Tibial nerve (tissue), 4 donors: ENCODE measurements around the gene ADCY4. TPM values are rescaled to one million over a fixed set of nuclear protein-coding genes. Genes with fewer than 3 reads are reported as not detected.

Experiments used
- DNase-seq, 2 donors: peaks; one replicate each; pipeline ENCODE4 v3.0.0-alpha.2; 2019; ENCODE audit warnings: low spot score in 2 of 2
- H3K27ac ChIP-seq, 4 donors: fragments of 200-600 bp; sonication (generic) in 3 of 4; one replicate each; pipeline ENCODE4 v1.5.1; 2017 to 2019; ENCODE audit warnings: mild to moderate bottlenecking in 1 of 4
- H3K27me3 ChIP-seq, 2 donors: fragments of 200-600 bp; sonication (generic) in 1 of 2; one replicate each; pipeline versions ENCODE4 v1.5.1 to v1.6.0; 2017 to 2019
- H3K36me3 ChIP-seq, 3 donors: fragments of 200-600 bp; sonication (generic); one replicate each; pipeline ENCODE4 v1.5.1; 2018 to 2019
- H3K4me1 ChIP-seq, 4 donors: fragments of 200-600 bp; sonication (generic) in 3 of 4; one replicate each; pipeline ENCODE4 v1.5.1; 2017 to 2019
- H3K4me3 ChIP-seq, 4 donors: fragments of 200-600 bp; sonication (generic) in 3 of 4; one replicate each; pipeline ENCODE4 v1.5.1; 2017 to 2019; ENCODE audit warnings: mild to moderate bottlenecking in 1 of 4, moderate library complexity in 1 of 4
- H3K9me3 ChIP-seq, 4 donors: fragments of 200-600 bp; sonication (generic) in 3 of 4; one replicate each; pipeline ENCODE4 v1.5.1; 2017 to 2019
- CTCF ChIP-seq, 5 experiments: fragments of 200-600 bp in 3 of 5; fragments of 450-650 bp in 2 of 5; sonication (generic) in 3 of 5; IDR thresholded peaks; one replicate each; pipeline ENCODE4 v1.5.1; 2016 to 2019; ENCODE audit warnings: antibody characterized with exemption in 5 of 5, mild to moderate bottlenecking in 3 of 5, moderate library complexity in 2 of 5
- EP300 ChIP-seq, 2 donors: sonication (generic); formaldehyde crosslinking; IDR thresholded peaks; one replicate each; pipeline ENCODE4 v1.6.1; 2017; ENCODE audit warnings: antibody characterized with exemption in 2 of 2, mild to moderate bottlenecking in 1 of 2
- POLR2A ChIP-seq, 2 donors: fragments of 450-650 bp; IDR thresholded peaks; one replicate each; pipeline ENCODE4 v1.6.1; 2017; ENCODE audit warnings: antibody characterized with exemption in 2 of 2, mild to moderate bottlenecking in 2 of 2, moderate library complexity in 2 of 2
- WGBS, 2 donors: methylation state at CpG; one replicate each; pipeline ENCODE4 v1.1.5; 2018; 5-methylcytosine and 5-hydroxymethylcytosine counted together
- total RNA-seq, 4 donors: library from RNA; depleted of rRNA; stranded (reverse); fragments of >200 nt; gene quantifications; one replicate each; pipeline ENCODE4 v1.1.0, GENCODE V29; 2016

ADCY4 gene
- total RNA-seq, 4 donors from 2014 or later: 32.0 to 68.1 (median 53.2) TPM

- peaks cover 0 to 36% (median 0%) of the 10 kb centered on the region in 3 donors for H3K36me3 ChIP-seq
- no peaks in the 10 kb centered on the region for H3K4me1 ChIP-seq
- H3K4me3 ChIP-seq: no peak overlapping the region
- no peak for DNase-seq
- H3K27ac ChIP-seq: no peak overlapping the region
- H3K9me3 ChIP-seq: no peaks in the 10 kb centered on the region
- 74 to 75% methylated on average over 7 of the region's 7 CpGs for WGBS, 2 donors
- H3K27me3 ChIP-seq: no peaks in the 10 kb centered on the region
- no peak for TF ChIP-seq CTCF (IDR thresholded peaks at IDR 0.05)
- TF ChIP-seq POLR2A (IDR thresholded peaks at IDR 0.05): no peak
- no peak for TF ChIP-seq EP300 (IDR thresholded peaks at IDR 0.05)
Observed at GRCh38 chr14:24378981-24379906, 44.4 kb upstream of the ADCY4 start.

- H3K36me3 ChIP-seq: peaks cover 0 to 45% (median 0%) of the 10 kb centered on the region in 3 donors
- no peaks in the 10 kb centered on the region for H3K9me3 ChIP-seq
- no peaks in the 10 kb centered on the region for H3K4me1 ChIP-seq
- H3K27me3 ChIP-seq: no peaks in the 10 kb centered on the region
- H3K4me3 ChIP-seq: no peak overlapping the region
- no peak for DNase-seq
- TF ChIP-seq CTCF (IDR thresholded peaks at IDR 0.05): no peak
- no peak for TF ChIP-seq POLR2A (IDR thresholded peaks at IDR 0.05)
- no peak for TF ChIP-seq EP300 (IDR thresholded peaks at IDR 0.05)
- 70 to 74% methylated on average over 3 of the region's 3 CpGs for WGBS, 2 donors
- no peak overlapping the region for H3K27ac ChIP-seq
Observed at GRCh38 chr14:24378327-24378726, 43.5 kb upstream of the ADCY4 start.

GRCh38 chr14:24377657-24378056, 42.8 kb upstream of the ADCY4 start:
- Histone ChIP-seq H3K4me3 (no peak overlapping the region), H3K27ac (no peak overlapping the region), H3K4me1 (no peaks in the 10 kb centered on the region), H3K36me3 (peaks cover 0 to 52% (median 0%) of the 10 kb centered on the region in 3 donors), H3K27me3 (no peaks in the 10 kb centered on the region), H3K9me3 (no peaks in the 10 kb centered on the region)
- DNase-seq: no peak
- 57 to 88% methylated on average over 2 of the region's 2 CpGs for WGBS, 2 donors
- TF ChIP-seq CTCF (IDR thresholded peaks at IDR 0.05): no peak
- no peak for TF ChIP-seq EP300 (IDR thresholded peaks at IDR 0.05)
- no peak for TF ChIP-seq POLR2A (IDR thresholded peaks at IDR 0.05)

- Histone ChIP-seq H3K4me1 (no peaks in the 10 kb centered on the region), H3K27me3 (no peaks in the 10 kb centered on the region), H3K27ac (no peak overlapping the region), H3K4me3 (no peak overlapping the region), H3K36me3 (peaks cover 0 to 57% (median 0%) of the 10 kb centered on the region in 3 donors), H3K9me3 (no peaks in the 10 kb centered on the region)
- WGBS, 2 donors: 81% methylated on average over 7 of the region's 7 CpGs
- no peak for TF ChIP-seq CTCF (IDR thresholded peaks at IDR 0.05)
- no peak for TF ChIP-seq EP300 (IDR thresholded peaks at IDR 0.05)
- TF ChIP-seq POLR2A (IDR thresholded peaks at IDR 0.05): no peak
- no peak for DNase-seq
Observed at GRCh38 chr14:24377126-24377525, 42.3 kb upstream of the ADCY4 start.

- Histone ChIP-seq H3K27me3 (no peaks in the 10 kb centered on the region), H3K4me3 (no peak overlapping the region), H3K9me3 (no peaks in the 10 kb centered on the region), H3K36me3 (peaks cover 0 to 63% (median 0%) of the 10 kb centered on the region in 3 donors), H3K4me1 (peaks cover 0 to 3% (median 0%) of the 10 kb centered on the region in 4 donors), H3K27ac (no peak overlapping the region)
- no peak for TF ChIP-seq CTCF (IDR thresholded peaks at IDR 0.05)
- TF ChIP-seq EP300 (IDR thresholded peaks at IDR 0.05): no peak
- no peak for TF ChIP-seq POLR2A (IDR thresholded peaks at IDR 0.05)
- WGBS, 2 donors: 67 to 69% methylated on average over 15 to 16 of the region's 16 CpGs
- no peak for DNase-seq
Observed at GRCh38 chr14:24376448-24377070, 41.7 kb upstream of the ADCY4 start.
